Epithelial cell of esophagus (primary cell): ENCODE measurements around the gene NOP56.

Experiments
- DNase-seq: peaks from one replicate; pipeline ENCODE4 v3.0.0; 2010; ENCODE audit warnings: low read depth
- H3K4me3 ChIP-seq: 2 replicates; pipeline ENCODE4 v1.5.1; 2011; ENCODE audit warnings: mild to moderate bottlenecking, low read length, control low read depth
- TF ChIP-seq, protein P1 (sequence below): IDR thresholded peaks from 2 replicates; pipeline ENCODE4 v1.5.1; 2011; ENCODE audit warnings: low read depth, mild to moderate bottlenecking, low read length, control low read depth, inconsistent platforms; ENCODE audit not compliant: insufficient read depth; ENCODE audit errors: missing control alignments

Gene NOP56

DNA sequence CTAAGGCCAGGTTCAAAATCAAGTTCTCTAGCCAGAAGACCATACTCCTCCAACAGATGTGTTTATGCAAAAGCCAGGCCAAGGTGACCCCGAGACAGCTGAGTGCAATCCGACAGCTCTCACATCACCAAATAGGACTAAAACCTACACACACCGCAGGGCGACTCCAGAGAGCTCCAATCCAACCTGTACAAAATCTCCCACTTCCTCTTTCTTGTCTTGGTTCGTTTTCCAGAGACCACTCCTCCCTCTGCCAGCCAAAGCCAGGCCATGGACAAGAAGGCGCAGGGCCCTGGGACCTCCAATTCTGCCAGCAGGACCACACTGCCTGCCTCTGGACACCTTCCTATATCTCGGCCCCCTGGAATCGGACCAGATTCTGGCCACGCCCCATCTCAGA lies 11.5 kb upstream of the NOP56 start:
- DNase-seq, result no peak
- TF ChIP-seq, protein P1, sequence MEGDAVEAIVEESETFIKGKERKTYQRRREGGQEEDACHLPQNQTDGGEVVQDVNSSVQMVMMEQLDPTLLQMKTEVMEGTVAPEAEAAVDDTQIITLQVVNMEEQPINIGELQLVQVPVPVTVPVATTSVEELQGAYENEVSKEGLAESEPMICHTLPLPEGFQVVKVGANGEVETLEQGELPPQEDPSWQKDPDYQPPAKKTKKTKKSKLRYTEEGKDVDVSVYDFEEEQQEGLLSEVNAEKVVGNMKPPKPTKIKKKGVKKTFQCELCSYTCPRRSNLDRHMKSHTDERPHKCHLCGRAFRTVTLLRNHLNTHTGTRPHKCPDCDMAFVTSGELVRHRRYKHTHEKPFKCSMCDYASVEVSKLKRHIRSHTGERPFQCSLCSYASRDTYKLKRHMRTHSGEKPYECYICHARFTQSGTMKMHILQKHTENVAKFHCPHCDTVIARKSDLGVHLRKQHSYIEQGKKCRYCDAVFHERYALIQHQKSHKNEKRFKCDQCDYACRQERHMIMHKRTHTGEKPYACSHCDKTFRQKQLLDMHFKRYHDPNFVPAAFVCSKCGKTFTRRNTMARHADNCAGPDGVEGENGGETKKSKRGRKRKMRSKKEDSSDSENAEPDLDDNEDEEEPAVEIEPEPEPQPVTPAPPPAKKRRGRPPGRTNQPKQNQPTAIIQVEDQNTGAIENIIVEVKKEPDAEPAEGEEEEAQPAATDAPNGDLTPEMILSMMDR, result no peak
- H3K4me3 ChIP-seq, result no peak overlapping the region

- DNase-seq, result no peak
- H3K4me3 ChIP-seq, result no peak overlapping the region
- TF ChIP-seq, protein P1, result no peak
Observed at GRCh38 chr20:2643708-2644107, 8.7 kb upstream of the NOP56 start.

GRCh38 chr20:2652724-2653555 lies 508 bp downstream of the NOP56 start:
- DNase-seq, result no peak
- peak overlapping the region; percentile 92 for H3K4me3 ChIP-seq
- TF ChIP-seq, protein P1, result no peak

DNA sequence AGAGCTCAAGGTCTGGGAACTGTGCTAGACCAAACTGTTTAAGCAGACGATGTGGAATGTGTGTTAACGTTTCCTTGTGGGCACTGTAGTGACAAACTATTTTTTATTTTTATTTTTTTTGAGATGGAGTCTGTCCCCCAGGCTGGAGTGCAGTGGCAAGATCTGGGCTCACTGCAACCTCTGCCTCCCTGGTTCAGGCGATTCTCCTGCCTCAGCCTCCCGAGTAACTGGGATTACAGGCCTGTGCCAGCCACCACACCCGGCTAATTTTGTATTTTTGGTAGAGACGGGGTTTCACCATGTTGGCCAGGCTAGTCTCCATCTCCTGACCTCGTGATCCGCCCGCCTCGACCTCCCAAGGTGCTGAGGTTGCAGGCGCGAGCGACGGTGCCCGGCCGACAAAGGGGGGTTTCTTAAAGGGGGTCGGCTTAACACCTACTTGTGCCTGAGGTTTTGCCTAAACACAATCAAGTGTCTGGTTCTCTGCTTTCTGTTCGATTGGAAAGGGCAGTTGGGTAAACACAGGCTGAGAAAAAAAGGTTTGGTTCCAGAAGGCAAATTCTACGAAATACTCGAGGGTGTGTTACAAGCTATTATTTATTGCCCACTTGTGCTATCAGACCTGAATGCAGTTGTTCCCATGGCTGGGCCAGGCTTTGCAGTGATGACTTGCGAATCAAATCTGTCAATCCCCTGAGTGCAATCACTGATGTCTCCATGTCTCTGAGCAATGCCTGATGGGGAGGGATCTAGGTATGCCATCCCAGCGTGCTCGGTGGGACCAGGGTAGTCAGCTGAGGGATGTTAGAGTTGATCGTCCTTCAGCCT lies 1.3 kb downstream of the NOP56 start:
- no peak for DNase-seq
- TF ChIP-seq, protein P1, result no peak
- H3K4me3 ChIP-seq, result peak overlapping the region; percentile 92

DNA sequence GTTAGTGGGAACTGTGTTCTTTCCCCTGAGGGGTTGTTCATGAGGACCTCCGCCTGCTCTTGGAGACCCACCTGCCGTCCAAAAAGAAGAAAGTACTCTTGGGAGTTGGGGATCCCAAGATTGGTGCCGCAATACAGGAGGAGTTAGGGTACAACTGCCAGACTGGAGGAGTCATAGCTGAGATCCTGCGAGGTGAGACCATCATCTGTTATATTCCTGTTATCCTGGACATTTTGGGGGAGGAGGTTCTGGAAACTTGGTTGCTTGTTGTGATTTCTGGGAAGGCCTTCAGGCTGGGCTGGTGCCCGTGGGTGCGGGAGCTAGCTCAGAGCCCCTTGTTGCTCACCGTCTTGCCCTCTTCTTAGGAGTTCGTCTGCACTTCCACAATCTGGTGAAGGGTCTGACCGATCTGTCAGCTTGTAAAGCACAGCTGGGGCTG lies 2.0 kb downstream of the NOP56 start:
- H3K4me3 ChIP-seq, result peak overlapping the region; percentile 92
- TF ChIP-seq, protein P1, result no peak

GRCh38 chr20:2654831-2655230 lies 2.4 kb downstream of the NOP56 start:
- DNase-seq, result no peak
- no peak overlapping the region for H3K4me3 ChIP-seq
- TF ChIP-seq, protein P1, result no peak

More for the DNA sequence above, 2.0 kb downstream of the NOP56 start:
- DNase-seq, result no peak
